Large intestine (tissue), 3 donors: Measurements from ENCODE around the gene BST1. TPM values are rescaled to one million over a fixed set of nuclear protein-coding genes. Genes with fewer than 3 reads are reported as not detected.

Experiments used
- DNase-seq, 2 donors: peaks; one replicate each; pipeline versions ENCODE4 v3.0.0 to v3.0.0-alpha.2; 2013
- H3K27ac ChIP-seq: one replicate; pipeline ENCODE4 v1.5.1; 2013; ENCODE audit warnings: low read length
- H3K27me3 ChIP-seq: 2 replicates; pipeline ENCODE4 v1.6.1; 2013; ENCODE audit warnings: low read length; ENCODE audit not compliant: control insufficient read depth, insufficient read depth
- H3K36me3 ChIP-seq: 2 replicates; pipeline ENCODE4 v1.6.1; 2013; ENCODE audit warnings: low read length; ENCODE audit not compliant: control insufficient read depth, insufficient read depth
- H3K4me1 ChIP-seq: one replicate; pipeline ENCODE4 v1.6.1; 2013; ENCODE audit warnings: low read length; ENCODE audit not compliant: control insufficient read depth, insufficient read depth
- H3K4me3 ChIP-seq: one replicate; pipeline ENCODE4 v1.5.1; 2013; ENCODE audit warnings: low read length
- H3K9me3 ChIP-seq: one replicate; pipeline ENCODE4 v1.6.1; 2013; ENCODE audit warnings: mild to moderate bottlenecking, low read depth, low read length, moderate library complexity; ENCODE audit not compliant: control insufficient read depth
- WGBS: methylation state at CpG from one replicate; pipeline ENCODE4 v1.1.5; 2013; ENCODE audit warnings: low lambda C conversion rate; ENCODE audit not compliant: insufficient coverage; 5-methylcytosine and 5-hydroxymethylcytosine counted together
- polyA plus RNA-seq: library from polyadenylated mRNA; unstranded; fragments of 120-200 nt; gene quantifications from one replicate; pipeline ENCODE4 v1.2.1, GENCODE V29; 2013

Gene BST1
- polyA plus RNA-seq, 1 donor: 52.7 TPM

DNA sequence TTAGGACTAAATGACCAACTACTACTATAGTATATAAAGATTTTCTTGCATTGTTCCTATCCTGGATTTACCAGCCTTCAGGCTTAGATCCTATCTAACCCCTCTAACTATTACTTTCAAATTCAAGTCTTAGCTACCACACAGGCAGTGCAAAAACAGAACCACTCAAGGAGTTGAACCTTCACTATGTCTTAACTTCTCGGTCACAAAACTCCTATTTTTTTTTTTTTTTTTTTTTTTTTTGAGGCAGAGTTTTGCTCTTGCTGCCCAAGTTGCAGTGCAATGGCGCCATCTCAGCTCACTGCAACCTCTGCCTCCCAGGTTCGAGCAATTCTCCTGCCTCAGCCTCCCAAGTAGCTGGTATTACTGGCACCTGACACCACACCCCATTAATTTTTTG is 27.5 kb upstream of the BST1 start:
- peaks cover 15% of the 10 kb centered on the region for H3K4me1 ChIP-seq
- no peak overlapping the region for H3K27ac ChIP-seq

DNA sequence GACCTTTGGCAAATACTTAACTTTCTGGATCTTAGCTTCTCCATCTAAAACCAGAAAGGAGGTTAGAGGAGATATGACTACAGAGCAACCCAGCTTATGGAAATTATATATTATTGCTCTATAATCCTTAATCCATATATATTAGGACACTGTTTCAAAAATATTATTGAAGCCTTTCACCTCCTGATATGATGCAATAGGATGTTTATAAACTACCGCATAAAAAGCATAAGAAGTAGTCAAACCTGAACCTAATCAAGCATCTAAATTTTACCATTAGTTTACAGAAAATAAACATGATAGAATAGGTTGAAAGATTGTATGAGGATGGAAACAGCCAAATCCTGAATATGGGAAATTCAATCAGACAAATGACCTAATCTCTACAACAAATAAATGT is 26.8 kb upstream of the BST1 start:
- Histone ChIP-seq H3K4me1 (peaks cover 15% of the 10 kb centered on the region), H3K36me3 (no peaks in the 10 kb centered on the region), H3K4me3 (no peak overlapping the region), H3K27ac (no peak overlapping the region), H3K9me3 (no peaks in the 10 kb centered on the region), H3K27me3 (no peaks in the 10 kb centered on the region)
- DNase-seq: no peak
- WGBS: no CpG with 5 or more reads among the region's 1 CpG

More for the DNA sequence above, 27.5 kb upstream of the BST1 start:
- Histone ChIP-seq H3K27me3 (no peaks in the 10 kb centered on the region), H3K4me3 (no peak overlapping the region), H3K9me3 (no peaks in the 10 kb centered on the region), H3K36me3 (no peaks in the 10 kb centered on the region)
- DNase-seq: no peak
- WGBS: no CpG with 5 or more reads among the region's 3 CpGs

DNA sequence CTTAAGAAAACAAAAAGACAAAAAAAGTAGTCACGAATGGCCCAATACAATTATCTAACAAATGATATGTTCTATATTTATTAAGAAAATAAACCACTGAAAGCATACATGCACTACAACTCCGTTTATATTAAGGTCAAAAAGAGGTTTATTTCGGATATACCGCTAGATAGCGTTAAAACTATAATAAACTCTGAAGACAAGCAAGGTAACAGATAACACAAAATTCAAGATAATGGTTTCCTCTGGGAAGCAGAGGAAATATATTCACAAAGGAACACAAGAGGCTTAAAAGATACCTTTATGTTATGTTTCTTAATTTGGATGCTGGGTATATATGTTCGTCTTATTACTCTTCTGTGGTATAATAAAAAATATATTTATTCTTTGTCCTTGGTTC is 26.0 kb upstream of the BST1 start:
- no peak overlapping the region for H3K4me3 ChIP-seq
- no peaks in the 10 kb centered on the region for H3K27me3 ChIP-seq
- no peak for DNase-seq
- H3K36me3 ChIP-seq: no peaks in the 10 kb centered on the region
- peaks cover 15% of the 10 kb centered on the region for H3K4me1 ChIP-seq
- 71% methylated on average over 6 of the region's 6 CpGs for WGBS
- H3K27ac ChIP-seq: peak overlapping the region; percentile 74
- no peaks in the 10 kb centered on the region for H3K9me3 ChIP-seq

DNA sequence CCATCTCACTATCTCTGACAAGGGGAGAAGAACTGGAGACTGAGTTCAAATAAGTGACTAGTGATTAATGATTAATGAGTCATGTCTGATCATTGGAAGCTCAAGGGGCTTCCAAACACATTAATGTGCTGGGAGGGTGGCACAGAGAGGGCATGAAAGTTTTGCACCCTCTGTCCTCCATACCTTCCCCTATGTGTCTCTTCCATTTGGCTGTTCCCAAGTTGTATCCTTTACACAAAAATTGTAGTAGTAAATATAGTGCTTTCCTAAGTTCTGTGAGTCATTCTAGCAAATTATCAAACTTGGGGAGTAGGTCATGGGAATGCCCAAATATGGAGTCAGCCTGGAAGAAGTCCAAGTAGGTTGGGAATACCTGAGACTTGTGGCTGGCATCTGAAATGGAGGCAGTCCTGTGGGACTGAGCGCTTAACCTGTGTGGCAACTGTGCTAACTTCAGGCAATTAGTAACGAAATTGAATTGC is 25.3 kb upstream of the BST1 start:
- peak; percentile 77 to 92 for DNase-seq
- no peaks in the 10 kb centered on the region for H3K36me3 ChIP-seq
- 60% methylated on average over 1 of the region's 2 CpGs for WGBS
- no peaks in the 10 kb centered on the region for H3K9me3 ChIP-seq
- peaks cover 15% of the 10 kb centered on the region for H3K4me1 ChIP-seq
- H3K4me3 ChIP-seq: no peak overlapping the region
- peak overlapping the region; percentile 74 for H3K27ac ChIP-seq
- no peaks in the 10 kb centered on the region for H3K27me3 ChIP-seq

DNA sequence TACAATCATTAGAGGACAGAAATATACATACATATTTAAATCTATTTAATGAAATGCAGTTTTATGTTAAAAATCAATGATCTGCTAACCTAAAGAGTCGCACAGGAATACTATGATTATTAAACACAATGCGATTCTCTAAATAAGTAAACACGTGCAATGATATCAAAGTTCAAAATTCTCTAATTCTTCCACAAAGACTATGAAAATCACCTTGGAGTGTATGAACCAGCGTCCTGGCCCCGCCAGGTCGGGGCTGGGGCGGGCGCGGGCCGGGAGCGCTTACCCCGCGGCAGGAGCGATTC is 21.8 kb upstream of the BST1 start:
- Histone ChIP-seq H3K4me1 (peaks cover 23% of the 10 kb centered on the region), H3K27ac (peak overlapping the region; percentile 86), H3K9me3 (no peaks in the 10 kb centered on the region), H3K4me3 (peak overlapping the region; percentile 65), H3K36me3 (peaks cover 5% of the 10 kb centered on the region), H3K27me3 (no peaks in the 10 kb centered on the region)
- 0% methylated on average over 1 of the region's 14 CpGs for WGBS
- no peak for DNase-seq

DNA sequence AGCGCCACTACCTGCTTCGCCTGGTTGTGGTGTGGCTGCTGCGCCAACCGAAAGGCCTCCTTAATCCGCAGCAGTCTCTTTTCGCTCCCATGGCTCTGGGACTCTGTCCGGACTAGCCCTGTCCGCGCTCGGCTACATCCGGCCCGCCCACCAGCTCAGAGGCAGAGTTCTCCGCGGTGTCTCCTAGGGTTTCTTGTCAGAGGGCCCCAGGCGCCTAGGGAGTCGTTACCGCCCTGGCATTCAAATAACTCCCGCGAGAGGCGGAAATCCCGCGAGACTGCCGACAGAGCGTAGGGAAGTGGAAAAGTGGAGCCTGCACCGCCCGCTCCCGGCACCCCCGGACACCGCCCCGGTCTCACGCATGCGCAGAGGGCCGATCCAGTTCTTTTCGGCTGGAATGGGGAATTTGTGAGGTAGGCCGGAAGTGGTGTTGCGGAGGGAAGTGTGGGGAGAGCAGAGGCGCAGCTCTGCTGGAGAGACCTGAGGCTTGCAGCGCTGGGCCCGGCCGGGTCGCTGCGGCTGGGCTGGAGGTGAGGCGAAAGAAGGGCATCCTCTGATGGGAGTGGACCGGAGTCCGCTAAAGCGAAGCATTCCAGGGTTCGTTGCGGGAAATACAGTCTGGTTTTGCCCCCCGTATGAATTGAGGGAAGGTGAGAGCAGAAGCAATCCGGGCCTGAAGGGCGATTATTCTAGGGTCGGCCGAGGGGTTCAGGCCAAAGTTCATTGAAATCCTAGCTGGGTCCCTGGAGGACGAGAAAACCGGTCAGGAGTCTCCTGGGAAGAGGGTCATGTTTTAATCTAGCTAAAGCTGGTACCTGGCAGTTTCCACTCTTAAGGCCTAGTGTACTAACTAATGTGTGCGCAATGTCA is 21.3 kb upstream of the BST1 start, which contains the start of gene FAM200B:
Gene FAM200B, plus strand, starts transcription at position 456 of the 870 bp plus-strand sequence. CDS start 5,151 bp downstream, outside the sequence.
- peak; percentile 98 to 99 for DNase-seq
- peaks cover 23% of the 10 kb centered on the region for H3K4me1 ChIP-seq
- H3K9me3 ChIP-seq: no peaks in the 10 kb centered on the region
- H3K27ac ChIP-seq: peak within 1 kb of the TSS; percentile 86
- WGBS: no CpG with 5 or more reads among the region's 56 CpGs
- peak within 1 kb of the TSS; percentile 65 for H3K4me3 ChIP-seq
- peaks cover 11% of the 10 kb centered on the region for H3K36me3 ChIP-seq
- no peaks in the 10 kb centered on the region for H3K27me3 ChIP-seq

DNA sequence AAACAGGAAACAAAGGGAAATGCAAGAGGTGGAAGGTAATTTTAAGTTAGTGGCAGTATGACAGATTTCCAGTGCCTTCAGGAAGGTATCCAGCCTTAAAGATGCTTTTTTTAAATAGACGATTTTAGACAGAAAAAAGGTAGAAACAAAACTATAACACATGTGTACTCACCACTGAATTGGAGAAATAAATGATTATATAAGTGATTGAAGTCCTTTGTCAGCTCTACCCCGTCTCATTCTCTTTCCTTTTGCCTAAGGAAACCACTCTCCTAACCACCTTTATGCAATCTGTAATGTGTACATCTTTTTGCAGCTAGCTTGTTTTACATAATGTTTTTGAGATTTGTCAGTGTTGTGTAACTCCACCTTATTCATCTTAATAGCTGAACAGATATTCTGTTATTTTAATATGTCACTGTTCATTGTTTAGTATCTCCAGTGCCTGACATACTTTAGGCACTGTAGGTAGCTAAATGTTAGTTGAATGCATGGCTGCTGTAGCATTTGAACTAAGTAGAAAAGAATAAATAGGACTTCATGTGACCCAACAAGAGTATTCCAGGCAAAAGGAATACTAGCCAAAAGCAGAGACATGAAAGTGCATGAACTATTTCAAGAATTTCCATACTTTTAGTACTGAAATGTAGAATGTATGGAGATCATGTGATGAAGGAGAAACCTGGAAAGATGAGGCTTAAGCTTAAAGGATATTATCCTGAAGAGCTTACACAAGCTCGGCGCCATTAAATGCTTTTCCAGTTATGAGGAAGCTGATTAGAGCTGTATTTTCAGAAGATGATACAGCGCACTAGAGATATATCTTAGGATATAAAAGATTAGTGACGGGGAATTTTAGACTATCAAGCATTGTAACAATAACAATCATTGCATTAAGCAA is 20.4 kb upstream of the BST1 start:
- 13% methylated on average over 3 of the region's 6 CpGs for WGBS
- DNase-seq: peak in 1 of 2 donors; percentile 64
- H3K36me3 ChIP-seq: peaks cover 11% of the 10 kb centered on the region
- peak overlapping the region; percentile 65 for H3K4me3 ChIP-seq
- peaks cover 17% of the 10 kb centered on the region for H3K4me1 ChIP-seq
- no peaks in the 10 kb centered on the region for H3K9me3 ChIP-seq
- no peaks in the 10 kb centered on the region for H3K27me3 ChIP-seq
- peak overlapping the region; percentile 86 for H3K27ac ChIP-seq

DNA sequence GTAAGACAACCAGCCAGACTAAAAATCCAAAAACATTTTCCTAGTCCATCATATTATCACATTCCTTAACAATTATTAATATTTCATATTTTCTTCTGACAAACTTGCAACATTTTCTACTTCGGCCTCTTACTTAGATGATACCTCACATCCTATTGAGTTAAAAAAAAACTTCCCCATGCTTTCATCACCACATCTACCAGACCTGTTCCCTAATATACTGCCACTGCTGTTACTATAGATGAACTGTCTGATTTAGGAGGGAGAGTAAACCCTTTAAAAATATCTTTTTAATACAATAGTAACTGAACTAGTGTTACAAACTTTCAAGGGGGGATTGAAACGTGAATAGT is 19.7 kb upstream of the BST1 start:
- Histone ChIP-seq H3K27ac (peak overlapping the region; percentile 86), H3K27me3 (no peaks in the 10 kb centered on the region), H3K9me3 (no peaks in the 10 kb centered on the region), H3K4me3 (peak overlapping the region; percentile 65), H3K36me3 (peaks cover 13% of the 10 kb centered on the region), H3K4me1 (peaks cover 15% of the 10 kb centered on the region)
- 100% methylated on average over 1 of the region's 2 CpGs for WGBS
- DNase-seq: no peak

DNA sequence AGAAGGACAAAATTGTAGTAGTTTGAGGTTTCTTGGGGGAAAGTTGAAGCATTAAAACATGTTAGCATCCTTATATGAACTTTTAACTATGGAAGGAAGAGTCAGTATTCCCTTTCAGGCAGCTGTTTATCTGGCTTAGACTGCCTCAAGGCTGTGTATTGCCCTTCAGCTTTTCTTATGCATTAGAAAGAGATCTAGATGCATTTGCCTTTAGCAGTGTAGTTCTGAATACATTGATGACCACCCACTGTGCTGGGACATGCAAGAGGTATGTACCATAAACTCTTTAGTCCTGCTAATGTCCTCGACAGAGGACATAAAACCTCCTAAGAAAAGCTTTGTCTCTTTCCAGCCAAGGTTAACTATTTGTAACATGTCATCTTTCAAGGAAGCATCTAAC is 18.4 kb upstream of the BST1 start:
- Histone ChIP-seq H3K9me3 (no peaks in the 10 kb centered on the region), H3K27ac (no peak overlapping the region), H3K36me3 (peaks cover 17% of the 10 kb centered on the region), H3K4me3 (no peak overlapping the region), H3K4me1 (peaks cover 12% of the 10 kb centered on the region), H3K27me3 (no peaks in the 10 kb centered on the region)
- WGBS: no CpG with 5 or more reads among the region's 1 CpG
- no peak for DNase-seq

DNA sequence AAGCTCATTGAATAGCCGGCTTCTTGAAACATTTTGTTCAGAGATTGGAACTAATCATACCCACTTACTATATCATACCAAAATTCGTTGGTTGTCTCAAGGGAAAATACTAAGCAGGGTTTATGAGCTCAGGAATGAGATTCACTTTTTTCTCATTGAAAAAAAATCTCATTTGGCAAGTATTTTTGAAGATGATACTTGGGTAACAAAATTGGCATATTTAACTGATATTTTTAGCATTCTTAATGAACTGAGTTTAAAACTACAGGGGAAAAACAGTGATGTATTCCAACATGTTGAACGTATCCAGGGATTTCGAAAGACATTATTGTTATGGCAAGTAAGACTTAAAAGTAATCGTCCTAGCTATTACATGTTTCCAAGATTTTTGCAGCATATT is 14.8 kb upstream of the BST1 start:
- H3K36me3 ChIP-seq: peaks cover 18% of the 10 kb centered on the region
- H3K4me1 ChIP-seq: peaks cover 12% of the 10 kb centered on the region
- no peak overlapping the region for H3K4me3 ChIP-seq
- H3K9me3 ChIP-seq: no peaks in the 10 kb centered on the region
- 100% methylated on average over 1 of the region's 5 CpGs for WGBS
- DNase-seq: no peak
- H3K27ac ChIP-seq: no peak overlapping the region
- H3K27me3 ChIP-seq: no peaks in the 10 kb centered on the region
